Fibroblast of lung (primary cell): ENCODE data around the gene WAC. TPM values are rescaled to one million over a fixed set of nuclear protein-coding genes. Genes with fewer than 3 reads are reported as not detected.

Experiments
- DNase-seq, 2 donors: peaks; one replicate each; pipeline versions ENCODE4 v3.0.0 to v3.0.0-alpha.2; 2010; ENCODE audit warnings: low read depth in 2 of 2
- H2AFZ ChIP-seq: 2 replicates; pipeline ENCODE4 v1.5.1; 2012; ENCODE audit warnings: low read length, control low read depth, inconsistent platforms
- H3K27ac ChIP-seq: 2 replicates; pipeline ENCODE4 v1.5.1; 2011; ENCODE audit warnings: low read length, control low read depth; ENCODE audit not compliant: insufficient read depth
- H3K27me3 ChIP-seq: 2 replicates; pipeline ENCODE4 v1.5.1; 2011; ENCODE audit warnings: mild to moderate bottlenecking, low read length; ENCODE audit not compliant: control insufficient read depth, insufficient read depth
- H3K36me3 ChIP-seq: 2 replicates; pipeline ENCODE4 v1.5.1; 2011; ENCODE audit warnings: low read length; ENCODE audit not compliant: control insufficient read depth, insufficient read depth
- H3K4me1 ChIP-seq: 2 replicates; pipeline ENCODE4 v1.5.1; 2011; ENCODE audit warnings: low read length; ENCODE audit not compliant: control insufficient read depth, insufficient read depth; ENCODE audit errors: extremely low read depth
- H3K4me2 ChIP-seq: 2 replicates; pipeline ENCODE4 v1.5.1; 2011; ENCODE audit warnings: low read length, control low read depth; ENCODE audit not compliant: insufficient read depth; ENCODE audit errors: extremely low read depth
- H3K4me3 ChIP-seq, 4 experiments: fragments of 200-600 bp in 1 of 4; sonication (generic) in 1 of 4; replicated peaks in 1 of 4; 2 replicates each; pipeline ENCODE4 v1.5.1; 2011 to 2016; ENCODE audit warnings: low read length in 4 of 4, low read depth in 3 of 4, mild to moderate bottlenecking in 3 of 4, control low read depth in 2 of 4, inconsistent platforms in 1 of 4, mixed read lengths in 1 of 4; ENCODE audit not compliant: insufficient read depth in 1 of 4; ENCODE audit errors: control extremely low read depth in 1 of 4
- H3K79me2 ChIP-seq: 2 replicates; pipeline ENCODE4 v1.5.1; 2012; ENCODE audit warnings: mild to moderate bottlenecking, low read length, inconsistent platforms; ENCODE audit not compliant: control insufficient read depth, insufficient read depth
- H3K9ac ChIP-seq: 2 replicates; pipeline ENCODE4 v1.5.1; 2011; ENCODE audit warnings: mild to moderate bottlenecking, low read length, control low read depth; ENCODE audit not compliant: insufficient read depth
- H3K9me3 ChIP-seq: 2 replicates; pipeline ENCODE4 v1.5.1; 2012; ENCODE audit warnings: low read depth, low read length; ENCODE audit not compliant: control insufficient read depth, insufficient read depth
- H4K20me1 ChIP-seq: 2 replicates; pipeline ENCODE4 v1.5.1; 2011; ENCODE audit warnings: low read length; ENCODE audit not compliant: control insufficient read depth, insufficient read depth; ENCODE audit errors: extremely low read depth
- EZH2 ChIP-seq: IDR thresholded peaks from 2 replicates; pipeline ENCODE4 v1.5.1; 2012; ENCODE audit warnings: low read length, control low read depth, mild to moderate bottlenecking; ENCODE audit errors: missing control alignments
- polyA plus RNA-seq, 2 donors: library from polyadenylated mRNA; depleted of rRNA in 1 of 2; stranded (reverse) in 1 of 2; unstranded in 1 of 2; fragments of >200 nt; gene quantifications; 2 replicates each; pipeline ENCODE4 v1.2.1, GENCODE V29; 2011 to 2012; ENCODE audit warnings: missing spikeins in 1 of 2
- total RNA-seq: library from RNA; depleted of rRNA; stranded (reverse); fragments of >200 nt; gene quantifications from 2 replicates; pipeline ENCODE4 v1.2.1, GENCODE V29; 2014
- TF ChIP-seq, protein P1 (sequence below), 2 donors: IDR thresholded peaks in 1 of 2; conservative IDR thresholded peaks in 1 of 2; 1 replicate in 1 of 2; 2 replicates in 1 of 2; pipeline ENCODE4 v1.5.1; 2011 to 2012; ENCODE audit warnings: low read length in 2 of 2, control low read depth in 1 of 2, inconsistent platforms in 1 of 2, low read depth in 1 of 2, mild to moderate bottlenecking in 1 of 2

Gene WAC
- total and polyA plus RNA-seq, 2 donors (not counting 1 experiment from before 2014, with no cell fraction given): 65.7 to 94.2 TPM

DNA sequence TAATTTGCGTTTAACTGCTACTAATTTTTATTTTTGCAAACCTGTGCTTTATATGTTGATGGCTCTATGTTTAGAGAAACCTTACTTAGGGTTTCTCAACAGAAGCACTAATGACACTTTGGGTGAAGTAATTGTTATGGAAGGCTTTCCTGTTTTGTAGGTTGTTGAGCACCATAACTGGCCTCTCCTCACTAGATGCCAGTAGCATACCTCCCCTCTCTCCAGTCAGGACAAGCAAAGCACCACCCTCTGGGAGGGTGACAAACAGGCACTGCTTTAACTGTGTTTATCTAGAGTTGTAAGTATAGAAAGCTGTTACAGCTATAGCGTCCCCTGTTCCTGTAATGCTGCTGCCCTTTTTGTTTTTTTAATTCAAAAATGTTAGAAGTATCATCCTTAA is 60.9 kb downstream of the WAC start:
- H4K20me1 ChIP-seq: peaks cover 2% of the 10 kb centered on the region
- no peak overlapping the region for H3K9ac ChIP-seq
- TF ChIP-seq, protein P1, sequence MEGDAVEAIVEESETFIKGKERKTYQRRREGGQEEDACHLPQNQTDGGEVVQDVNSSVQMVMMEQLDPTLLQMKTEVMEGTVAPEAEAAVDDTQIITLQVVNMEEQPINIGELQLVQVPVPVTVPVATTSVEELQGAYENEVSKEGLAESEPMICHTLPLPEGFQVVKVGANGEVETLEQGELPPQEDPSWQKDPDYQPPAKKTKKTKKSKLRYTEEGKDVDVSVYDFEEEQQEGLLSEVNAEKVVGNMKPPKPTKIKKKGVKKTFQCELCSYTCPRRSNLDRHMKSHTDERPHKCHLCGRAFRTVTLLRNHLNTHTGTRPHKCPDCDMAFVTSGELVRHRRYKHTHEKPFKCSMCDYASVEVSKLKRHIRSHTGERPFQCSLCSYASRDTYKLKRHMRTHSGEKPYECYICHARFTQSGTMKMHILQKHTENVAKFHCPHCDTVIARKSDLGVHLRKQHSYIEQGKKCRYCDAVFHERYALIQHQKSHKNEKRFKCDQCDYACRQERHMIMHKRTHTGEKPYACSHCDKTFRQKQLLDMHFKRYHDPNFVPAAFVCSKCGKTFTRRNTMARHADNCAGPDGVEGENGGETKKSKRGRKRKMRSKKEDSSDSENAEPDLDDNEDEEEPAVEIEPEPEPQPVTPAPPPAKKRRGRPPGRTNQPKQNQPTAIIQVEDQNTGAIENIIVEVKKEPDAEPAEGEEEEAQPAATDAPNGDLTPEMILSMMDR (conservative IDR thresholded peaks at IDR 0.05 in 1 of 2, IDR thresholded peaks at IDR 0.05 in 1 of 2; ENCODE audit: low read depth in 1 of 2, low read length in 2 of 2): no peak
- peaks cover 78% of the 10 kb centered on the region for H3K79me2 ChIP-seq
- no peak overlapping the region for H2AFZ ChIP-seq
- H3K4me3 ChIP-seq: no peak overlapping the region
- H3K4me1 ChIP-seq: no peaks in the 10 kb centered on the region
- H3K9me3 ChIP-seq: no peaks in the 10 kb centered on the region
- H3K27me3 ChIP-seq: no peaks in the 10 kb centered on the region
- no peak overlapping the region for H3K4me2 ChIP-seq
- H3K36me3 ChIP-seq: peaks cover 9% of the 10 kb centered on the region
- H3K27ac ChIP-seq: no peak overlapping the region
- DNase-seq: no peak

DNA sequence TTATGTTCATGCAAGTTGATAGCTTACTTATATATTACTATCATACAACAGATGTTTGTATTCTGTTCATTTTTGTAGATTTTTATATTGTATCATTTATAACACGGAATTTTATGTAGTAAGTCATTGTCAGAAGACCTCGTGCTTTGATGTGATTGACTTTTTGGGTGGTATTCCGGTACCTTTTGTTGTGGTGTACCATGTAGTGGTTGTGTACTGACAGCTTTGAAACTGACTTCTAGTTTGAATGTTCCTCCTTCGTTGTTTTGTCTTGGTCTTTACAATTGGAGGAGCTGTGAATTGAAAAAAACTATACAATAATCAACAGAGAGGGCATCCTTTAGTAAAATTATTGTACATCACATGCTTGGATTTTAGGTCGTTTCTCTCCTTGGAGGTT is 61.5 kb downstream of the WAC start:
- Histone ChIP-seq H3K4me1 (no peaks in the 10 kb centered on the region), H3K4me2 (no peak overlapping the region), H3K4me3 (no peak overlapping the region), H3K79me2 (peaks cover 78% of the 10 kb centered on the region), H3K36me3 (peaks cover 9% of the 10 kb centered on the region), H3K27me3 (no peaks in the 10 kb centered on the region), H3K9me3 (no peaks in the 10 kb centered on the region), H4K20me1 (peaks cover 2% of the 10 kb centered on the region), H3K9ac (no peak overlapping the region), H2AFZ (no peak overlapping the region), H3K27ac (no peak overlapping the region)
- TF ChIP-seq EZH2: no peak
- TF ChIP-seq, protein P1 (conservative IDR thresholded peaks at IDR 0.05 in 1 of 2, IDR thresholded peaks at IDR 0.05 in 1 of 2; ENCODE audit: low read depth in 1 of 2, low read length in 2 of 2): no peak
- DNase-seq: no peak

DNA sequence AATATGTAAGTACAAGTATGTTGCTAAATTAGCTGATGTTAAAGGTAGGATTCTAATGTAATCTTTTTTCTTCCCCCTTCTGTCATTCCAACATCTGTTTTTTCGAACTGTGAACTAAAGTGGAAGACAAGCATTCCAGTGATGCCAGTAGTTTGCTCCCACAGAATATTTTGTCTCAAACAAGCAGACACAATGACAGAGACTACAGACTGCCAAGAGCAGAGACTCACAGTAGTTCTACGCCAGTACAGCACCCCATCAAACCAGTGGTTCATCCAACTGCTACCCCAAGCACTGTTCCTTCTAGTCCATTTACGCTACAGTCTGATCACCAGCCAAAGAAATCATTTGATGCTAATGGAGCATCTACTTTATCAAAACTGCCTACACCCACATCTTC is 62.7 kb downstream of the WAC start:
- Histone ChIP-seq H3K4me3 (no peak overlapping the region), H3K4me1 (no peaks in the 10 kb centered on the region), H3K27me3 (no peaks in the 10 kb centered on the region), H3K27ac (no peak overlapping the region), H4K20me1 (peaks cover 2% of the 10 kb centered on the region), H3K9me3 (no peaks in the 10 kb centered on the region), H3K79me2 (peaks cover 79% of the 10 kb centered on the region), H3K4me2 (no peak overlapping the region), H2AFZ (no peak overlapping the region), H3K9ac (no peak overlapping the region), H3K36me3 (peaks cover 6% of the 10 kb centered on the region)
- no peak for TF ChIP-seq EZH2
- TF ChIP-seq, protein P1 (conservative IDR thresholded peaks at IDR 0.05 in 1 of 2, IDR thresholded peaks at IDR 0.05 in 1 of 2; ENCODE audit: low read depth in 1 of 2, low read length in 2 of 2): no peak
- peak in 1 of 2 donors; percentile 82 for DNase-seq
